GM19438 (cell line): ENCODE results near the gene RPS16.
A peak's percentile ranks its signal among the peaks of the same experiment; 100 is the strongest.
"Not testable (repeated sequence)": the region's sequence is repeated elsewhere in the genome, so short reads cannot be mapped to it uniquely, and the experiment has no call there.

Experiments
- ATAC-seq: cut with Tn5 transposase; IDR thresholded peaks from one replicate; pipeline ENCODE4 v1.9.1; 2021; ENCODE audit warnings: low read depth; ENCODE audit not compliant: unreplicated experiment

RPS16 gene

GRCh38 chr19:39451257-39451656, 15.5 kb upstream of the RPS16 start:
- not testable (repeated sequence) for ATAC-seq

- no peak for ATAC-seq
Observed at GRCh38 chr19:39449116-39449797, 13.5 kb upstream of the RPS16 start.

- no peak for ATAC-seq
Observed at GRCh38 chr19:39448271-39448670, 12.5 kb upstream of the RPS16 start.

- ATAC-seq: no peak
Observed at GRCh38 chr19:39446365-39447084, 10.8 kb upstream of the RPS16 start.

- ATAC-seq: peak; percentile 71
Observed at GRCh38 chr19:39445196-39446111, 9.7 kb upstream of the RPS16 start, which contains the start of gene SUPT5H. Gene SUPT5H, plus strand, starts transcription at chr19:39445582. Its CDS starts 309 bp downstream, at chr19:39445891.

GRCh38 chr19:39444598-39445195, 8.9 kb upstream of the RPS16 start:
- no peak for ATAC-seq

GRCh38 chr19:39438270-39438934, 2.7 kb upstream of the RPS16 start:
- no peak for ATAC-seq

- no peak for ATAC-seq
Observed at GRCh38 chr19:39436350-39436716, 584 bp upstream of the RPS16 start.

GRCh38 chr19:39434123-39435076, 1.3 kb downstream of the RPS16 start:
- ATAC-seq: no peak

- ATAC-seq: no peak
Observed at GRCh38 chr19:39433480-39434079, 2.2 kb downstream of the RPS16 start.

GRCh38 chr19:39432677-39433025, 3.1 kb downstream of the RPS16 start:
- ATAC-seq: no peak

- ATAC-seq: peak; percentile 50
Observed at GRCh38 chr19:39430675-39431593, 4.8 kb downstream of the RPS16 start.

GRCh38 chr19:39428283-39429112, 7.3 kb downstream of the RPS16 start:
- no peak for ATAC-seq

GRCh38 chr19:39427707-39428106, 8.0 kb downstream of the RPS16 start:
- no peak for ATAC-seq

- no peak for ATAC-seq
Observed at GRCh38 chr19:39426170-39426569, 9.6 kb downstream of the RPS16 start.

GRCh38 chr19:39425744-39426143, 10.0 kb downstream of the RPS16 start:
- ATAC-seq: no peak

- ATAC-seq: no peak
Observed at GRCh38 chr19:39424934-39425333, 10.8 kb downstream of the RPS16 start.
